ENCODE results near the gene SPTBN1. TPM values are rescaled to one million over a fixed set of nuclear protein-coding genes. Genes with fewer than 3 reads are reported as not detected.
A peak's percentile ranks its signal among the peaks of the same experiment; 100 is the strongest.

Gene SPTBN1
- total and polyA plus RNA-seq, 2 experiments from 2014 or later = 58.1 to 204 TPM

GRCh38 chr2:54681416-54681815, 225.3 kb downstream of the SPTBN1 start:
- Mint-ChIP-seq H3K9me3 (no peaks in the 10 kb centered on the region), H3K27me3 (ENCODE audit: insufficient read depth, low read depth, poor library complexity) (peaks cover 2% of the 10 kb centered on the region), H3K4me1 (no peaks in the 10 kb centered on the region), H3K36me3 (ENCODE audit: low read depth) (no peaks in the 10 kb centered on the region), H3K4me3 (no peak overlapping the region), H3K27ac (no peak overlapping the region)
- no peaks in the 10 kb centered on the region for H3K27me3 ChIP-seq (ENCODE audit: insufficient read depth)
- no peaks in the 10 kb centered on the region for H3K79me2 ChIP-seq (replicated peaks; ENCODE audit: insufficient read depth)
- H4K20me1 ChIP-seq (replicated peaks; ENCODE audit: insufficient read depth) = no peaks in the 10 kb centered on the region
- H3K36me3 ChIP-seq (ENCODE audit: insufficient read depth) = no peaks in the 10 kb centered on the region
- H3K4me1 ChIP-seq (ENCODE audit: insufficient read depth) = no peaks in the 10 kb centered on the region
- H3K9me2 ChIP-seq (ENCODE audit: insufficient read depth) = no peaks in the 10 kb centered on the region
- no peak overlapping the region for H3K4me3 ChIP-seq
- TF ChIP-seq ZNF114 (CRISPR knock-in tag; IDR thresholded peaks at IDR 0.05) (no peak), ETS1 (IDR thresholded peaks at IDR 0.05) (no peak)
- TF ChIP-seq, protein P1, sequence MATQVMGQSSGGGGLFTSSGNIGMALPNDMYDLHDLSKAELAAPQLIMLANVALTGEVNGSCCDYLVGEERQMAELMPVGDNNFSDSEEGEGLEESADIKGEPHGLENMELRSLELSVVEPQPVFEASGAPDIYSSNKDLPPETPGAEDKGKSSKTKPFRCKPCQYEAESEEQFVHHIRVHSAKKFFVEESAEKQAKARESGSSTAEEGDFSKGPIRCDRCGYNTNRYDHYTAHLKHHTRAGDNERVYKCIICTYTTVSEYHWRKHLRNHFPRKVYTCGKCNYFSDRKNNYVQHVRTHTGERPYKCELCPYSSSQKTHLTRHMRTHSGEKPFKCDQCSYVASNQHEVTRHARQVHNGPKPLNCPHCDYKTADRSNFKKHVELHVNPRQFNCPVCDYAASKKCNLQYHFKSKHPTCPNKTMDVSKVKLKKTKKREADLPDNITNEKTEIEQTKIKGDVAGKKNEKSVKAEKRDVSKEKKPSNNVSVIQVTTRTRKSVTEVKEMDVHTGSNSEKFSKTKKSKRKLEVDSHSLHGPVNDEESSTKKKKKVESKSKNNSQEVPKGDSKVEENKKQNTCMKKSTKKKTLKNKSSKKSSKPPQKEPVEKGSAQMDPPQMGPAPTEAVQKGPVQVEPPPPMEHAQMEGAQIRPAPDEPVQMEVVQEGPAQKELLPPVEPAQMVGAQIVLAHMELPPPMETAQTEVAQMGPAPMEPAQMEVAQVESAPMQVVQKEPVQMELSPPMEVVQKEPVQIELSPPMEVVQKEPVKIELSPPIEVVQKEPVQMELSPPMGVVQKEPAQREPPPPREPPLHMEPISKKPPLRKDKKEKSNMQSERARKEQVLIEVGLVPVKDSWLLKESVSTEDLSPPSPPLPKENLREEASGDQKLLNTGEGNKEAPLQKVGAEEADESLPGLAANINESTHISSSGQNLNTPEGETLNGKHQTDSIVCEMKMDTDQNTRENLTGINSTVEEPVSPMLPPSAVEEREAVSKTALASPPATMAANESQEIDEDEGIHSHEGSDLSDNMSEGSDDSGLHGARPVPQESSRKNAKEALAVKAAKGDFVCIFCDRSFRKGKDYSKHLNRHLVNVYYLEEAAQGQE (IDR thresholded peaks at IDR 0.05; ENCODE audit: unreplicated experiment) = no peak
- H2AFZ ChIP-seq = peak overlapping the region; percentile 18; the same call in 1 of the 2 replicates
- no peak overlapping the region for H3K27ac ChIP-seq (ENCODE audit: low read depth)
- no peak for ATAC-seq
- H3K4me2 ChIP-seq = no peak overlapping the region
- DNase-seq (ENCODE audit: low spot score) = no peak
- no peaks in the 10 kb centered on the region for H3F3A ChIP-seq (replicated peaks; ENCODE audit: low read depth)

DNA sequence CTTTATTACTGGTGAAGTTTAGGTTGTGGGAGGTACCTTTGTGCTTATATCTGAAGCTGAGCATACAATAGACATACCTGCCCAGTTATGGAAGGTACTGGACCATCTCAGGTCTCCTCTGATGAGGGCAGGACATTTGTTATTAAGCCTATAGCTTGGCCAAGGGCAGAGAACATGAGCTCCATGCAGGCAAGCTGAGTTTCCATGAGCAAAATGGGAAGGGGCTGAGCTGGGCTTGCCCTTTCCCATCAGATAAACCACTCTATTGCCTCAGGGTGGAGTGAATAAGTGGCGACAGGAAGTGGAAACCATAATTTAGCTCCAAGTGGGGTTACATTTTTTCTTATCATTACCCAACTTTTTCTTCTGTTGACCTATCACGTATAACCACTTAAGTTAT, 227.5 kb downstream of the SPTBN1 start:
- H3K9me2 ChIP-seq (ENCODE audit: insufficient read depth) = no peaks in the 10 kb centered on the region
- ATAC-seq (no peak), DNase-seq (ENCODE audit: low spot score) (no peak)
- no peak overlapping the region for H3K4me3 Mint-ChIP-seq
- no peak overlapping the region for H3K27ac ChIP-seq (ENCODE audit: low read depth)
- H3F3A ChIP-seq (replicated peaks; ENCODE audit: low read depth) = no peaks in the 10 kb centered on the region
- H3K27me3 ChIP-seq (ENCODE audit: insufficient read depth) = no peaks in the 10 kb centered on the region
- H2AFZ ChIP-seq = no peak overlapping the region
- no peaks in the 10 kb centered on the region for H3K4me1 Mint-ChIP-seq
- no peaks in the 10 kb centered on the region for H3K79me2 ChIP-seq (replicated peaks; ENCODE audit: insufficient read depth)
- no peaks in the 10 kb centered on the region for H3K36me3 ChIP-seq (ENCODE audit: insufficient read depth)
- H3K4me3 ChIP-seq = no peak overlapping the region
- H3K9me3 Mint-ChIP-seq = no peaks in the 10 kb centered on the region
- no peaks in the 10 kb centered on the region for H4K20me1 ChIP-seq (replicated peaks; ENCODE audit: insufficient read depth)
- H3K27me3 Mint-ChIP-seq (ENCODE audit: insufficient read depth, low read depth, poor library complexity) = peaks cover 2% of the 10 kb centered on the region
- H3K4me1 ChIP-seq (ENCODE audit: insufficient read depth) = no peaks in the 10 kb centered on the region
- H3K27ac Mint-ChIP-seq = no peak overlapping the region
- H3K36me3 Mint-ChIP-seq (ENCODE audit: low read depth) = no peaks in the 10 kb centered on the region
- no peak overlapping the region for H3K4me2 ChIP-seq
- no peak for TF ChIP-seq EZH2 (IDR thresholded peaks at IDR 0.05; ENCODE audit: low read depth, unreplicated experiment)
- no peak for TF ChIP-seq ZNF114 (CRISPR knock-in tag; IDR thresholded peaks at IDR 0.05)
- no peak for TF ChIP-seq NANOG (IDR thresholded peaks at IDR 0.05; ENCODE audit: borderline replicate concordance)
- TF ChIP-seq, protein P2, sequence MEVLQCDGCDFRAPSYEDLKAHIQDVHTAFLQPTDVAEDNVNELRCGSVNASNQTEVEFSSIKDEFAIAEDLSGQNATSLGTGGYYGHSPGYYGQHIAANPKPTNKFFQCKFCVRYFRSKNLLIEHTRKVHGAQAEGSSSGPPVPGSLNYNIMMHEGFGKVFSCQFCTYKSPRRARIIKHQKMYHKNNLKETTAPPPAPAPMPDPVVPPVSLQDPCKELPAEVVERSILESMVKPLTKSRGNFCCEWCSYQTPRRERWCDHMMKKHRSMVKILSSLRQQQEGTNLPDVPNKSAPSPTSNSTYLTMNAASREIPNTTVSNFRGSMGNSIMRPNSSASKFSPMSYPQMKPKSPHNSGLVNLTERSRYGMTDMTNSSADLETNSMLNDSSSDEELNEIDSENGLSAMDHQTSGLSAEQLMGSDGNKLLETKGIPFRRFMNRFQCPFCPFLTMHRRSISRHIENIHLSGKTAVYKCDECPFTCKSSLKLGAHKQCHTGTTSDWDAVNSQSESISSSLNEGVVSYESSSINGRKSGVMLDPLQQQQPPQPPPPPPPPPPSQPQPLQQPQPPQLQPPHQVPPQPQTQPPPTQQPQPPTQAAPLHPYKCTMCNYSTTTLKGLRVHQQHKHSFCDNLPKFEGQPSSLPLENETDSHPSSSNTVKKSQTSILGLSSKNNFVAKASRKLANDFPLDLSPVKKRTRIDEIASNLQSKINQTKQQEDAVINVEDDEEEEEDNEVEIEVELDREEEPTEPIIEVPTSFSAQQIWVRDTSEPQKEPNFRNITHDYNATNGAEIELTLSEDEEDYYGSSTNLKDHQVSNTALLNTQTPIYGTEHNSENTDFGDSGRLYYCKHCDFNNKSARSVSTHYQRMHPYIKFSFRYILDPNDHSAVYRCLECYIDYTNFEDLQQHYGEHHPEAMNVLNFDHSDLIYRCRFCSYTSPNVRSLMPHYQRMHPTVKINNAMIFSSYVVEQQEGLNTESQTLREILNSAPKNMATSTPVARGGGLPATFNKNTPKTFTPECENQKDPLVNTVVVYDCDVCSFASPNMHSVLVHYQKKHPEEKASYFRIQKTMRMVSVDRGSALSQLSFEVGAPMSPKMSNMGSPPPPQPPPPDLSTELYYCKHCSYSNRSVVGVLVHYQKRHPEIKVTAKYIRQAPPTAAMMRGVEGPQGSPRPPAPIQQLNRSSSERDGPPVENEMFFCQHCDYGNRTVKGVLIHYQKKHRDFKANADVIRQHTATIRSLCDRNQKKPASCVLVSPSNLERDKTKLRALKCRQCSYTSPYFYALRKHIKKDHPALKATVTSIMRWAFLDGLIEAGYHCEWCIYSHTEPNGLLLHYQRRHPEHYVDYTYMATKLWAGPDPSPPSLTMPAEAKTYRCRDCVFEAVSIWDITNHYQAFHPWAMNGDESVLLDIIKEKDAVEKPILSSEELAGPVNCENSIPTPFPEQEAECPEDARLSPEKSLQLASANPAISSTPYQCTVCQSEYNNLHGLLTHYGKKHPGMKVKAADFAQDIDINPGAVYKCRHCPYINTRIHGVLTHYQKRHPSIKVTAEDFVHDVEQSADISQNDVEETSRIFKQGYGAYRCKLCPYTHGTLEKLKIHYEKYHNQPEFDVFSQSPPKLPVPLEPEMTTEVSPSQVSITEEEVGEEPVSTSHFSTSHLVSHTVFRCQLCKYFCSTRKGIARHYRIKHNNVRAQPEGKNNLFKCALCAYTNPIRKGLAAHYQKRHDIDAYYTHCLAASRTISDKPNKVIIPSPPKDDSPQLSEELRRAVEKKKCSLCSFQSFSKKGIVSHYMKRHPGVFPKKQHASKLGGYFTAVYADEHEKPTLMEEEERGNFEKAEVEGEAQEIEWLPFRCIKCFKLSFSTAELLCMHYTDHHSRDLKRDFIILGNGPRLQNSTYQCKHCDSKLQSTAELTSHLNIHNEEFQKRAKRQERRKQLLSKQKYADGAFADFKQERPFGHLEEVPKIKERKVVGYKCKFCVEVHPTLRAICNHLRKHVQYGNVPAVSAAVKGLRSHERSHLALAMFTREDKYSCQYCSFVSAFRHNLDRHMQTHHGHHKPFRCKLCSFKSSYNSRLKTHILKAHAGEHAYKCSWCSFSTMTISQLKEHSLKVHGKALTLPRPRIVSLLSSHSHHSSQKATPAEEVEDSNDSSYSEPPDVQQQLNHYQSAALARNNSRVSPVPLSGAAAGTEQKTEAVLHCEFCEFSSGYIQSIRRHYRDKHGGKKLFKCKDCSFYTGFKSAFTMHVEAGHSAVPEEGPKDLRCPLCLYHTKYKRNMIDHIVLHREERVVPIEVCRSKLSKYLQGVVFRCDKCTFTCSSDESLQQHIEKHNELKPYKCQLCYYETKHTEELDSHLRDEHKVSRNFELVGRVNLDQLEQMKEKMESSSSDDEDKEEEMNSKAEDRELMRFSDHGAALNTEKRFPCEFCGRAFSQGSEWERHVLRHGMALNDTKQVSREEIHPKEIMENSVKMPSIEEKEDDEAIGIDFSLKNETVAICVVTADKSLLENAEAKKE (CRISPR knock-in tag; IDR thresholded peaks at IDR 0.05) = no peak
- TF ChIP-seq EZH2phosphoT487 (IDR thresholded peaks at IDR 0.05; ENCODE audit: unreplicated experiment) = no peak
- TF ChIP-seq CREB1 (CRISPR knock-in tag; IDR thresholded peaks at IDR 0.05; ENCODE audit: low read depth) = no peak

Data from GM23338 (cell line).